Measurements from ENCODE around the gene CA9.

Gene CA9

GRCh38 chr9:35690294-35690613, 16.5 kb downstream of the CA9 start:
- ChIA-PET POLR2A (interaction anchor here (0.9 to 1.4 kb wide), 3 partner anchors 15 to 38 kb away, joined by 3 read pairs; partner anchors contain the start of genes CCDC107 and RMRP), CTCF (interaction anchor here (1.0 to 2.5 kb wide), 6 partner anchors 18 to 87 kb away, joined by 3 to 12 read pairs (median 4); partner anchors contain the start of gene ARHGEF39)
- TF ChIP-seq CTCF (IDR thresholded peaks at IDR 0.05; ENCODE audit: control extremely low read depth, extremely low read depth, low read depth, missing control alignments): no peak
- peak; percentile 55 for DNase-seq (ENCODE audit: extremely low spot score)

- POLR2A ChIA-PET: interaction anchor here (0.9 to 1.4 kb wide), 4 partner anchors 15 to 74 kb away, joined by 3 read pairs; partner anchors contain the start of genes CCDC107 and RMRP
- CTCF ChIA-PET: interaction anchor here (1.0 to 2.5 kb wide), 7 partner anchors 19 to 87 kb away, joined by 3 to 12 read pairs (median 4); partner anchors contain the start of gene ARHGEF39
- DNase-seq (ENCODE audit: extremely low spot score): peak; percentile 59
- no peak for TF ChIP-seq CTCF (IDR thresholded peaks at IDR 0.05; ENCODE audit: control extremely low read depth, extremely low read depth, low read depth, missing control alignments)
Observed at GRCh38 chr9:35690614-35691333, 17.0 kb downstream of the CA9 start.

- ChIA-PET CTCF (interaction anchor here (1.1 to 2.5 kb wide), 5 partner anchors 26 to 88 kb away, joined by 3 to 12 read pairs (median 4); partner anchors contain the start of gene ARHGEF39), POLR2A (interaction anchor here (1.1 to 1.4 kb wide), 3 partner anchors 16 to 75 kb away, joined by 3 read pairs; partner anchors contain the start of genes CCDC107 and RMRP)
- TF ChIP-seq CTCF (IDR thresholded peaks at IDR 0.05; ENCODE audit: control extremely low read depth, extremely low read depth, low read depth, missing control alignments): no peak
- no peak for DNase-seq (ENCODE audit: extremely low spot score)
Observed at GRCh38 chr9:35691334-35691650, 17.6 kb downstream of the CA9 start.

- DNase-seq (ENCODE audit: extremely low spot score): no peak
- POLR2A ChIA-PET: interaction anchor here (0.6 to 1.4 kb wide), 2 partner anchors 75 to 1714 kb away, joined by 3 read pairs; no protein-coding TSS in a partner anchor
- no peak for TF ChIP-seq CTCF (IDR thresholded peaks at IDR 0.05; ENCODE audit: control extremely low read depth, extremely low read depth, low read depth, missing control alignments)
- CTCF ChIA-PET: interaction anchor here (0.9 to 2.5 kb wide), 5 partner anchors 8 to 88 kb away, joined by 3 to 12 read pairs (median 4); partner anchors contain the start of gene ARHGEF39
Observed at GRCh38 chr9:35691757-35692301, 18.1 kb downstream of the CA9 start.

GRCh38 chr9:35695943-35696401, 22.2 kb downstream of the CA9 start:
- POLR2A ChIA-PET: interaction anchor here (0.6 to 1.0 kb wide), 3 partner anchors 19 to 35 kb away, joined by 3 to 4 read pairs (median 4); no protein-coding TSS in a partner anchor
- no peak for DNase-seq (ENCODE audit: extremely low spot score)
- TF ChIP-seq CTCF (IDR thresholded peaks at IDR 0.05; ENCODE audit: control extremely low read depth, extremely low read depth, low read depth, missing control alignments): no peak
- CTCF ChIA-PET: interaction anchor here (0.8 to 7.1 kb wide), 41 partner anchors 8 to 327 kb away, joined by 3 to 224 read pairs (median 5); partner anchors contain the start of genes ARHGEF39, CA9, CCDC107 and CD72

GRCh38 chr9:35696520-35697215, 22.9 kb downstream of the CA9 start:
- CTCF ChIA-PET: interaction anchor here (0.8 to 7.1 kb wide), 48 partner anchors 9 to 326 kb away, joined by 3 to 224 read pairs (median 5); partner anchors contain the start of genes ARHGEF39, CA9, CCDC107 and CD72
- TF ChIP-seq CTCF (IDR thresholded peaks at IDR 0.05; ENCODE audit: control extremely low read depth, extremely low read depth, low read depth, missing control alignments): peak; percentile 94
- POLR2A ChIA-PET: interaction anchor here (0.6 to 1.0 kb wide), 3 partner anchors 18 to 34 kb away, joined by 3 to 4 read pairs (median 4); no protein-coding TSS in a partner anchor
- peak; percentile 85 for DNase-seq (ENCODE audit: extremely low spot score)

Data from GM10248 (cell line).